Mesodermal cell (in vitro differentiated cells): ENCODE results near the gene BCL7C.
"Not testable (repeated sequence)": the region's sequence is repeated elsewhere in the genome, so short reads cannot be mapped to it uniquely, and the experiment has no call there.

ENCODE experiments used
- H3K27ac ChIP-seq: 2 replicates; pipeline ENCODE4 v1.7.0; 2013; ENCODE audit warnings: mild to moderate bottlenecking, low read depth, low read length, moderate library complexity; ENCODE audit not compliant: severe bottlenecking
- H3K36me3 ChIP-seq: 2 replicates; pipeline ENCODE4 v1.7.1; 2013; ENCODE audit warnings: mild to moderate bottlenecking, low read length, moderate library complexity; ENCODE audit not compliant: control insufficient read depth, insufficient read depth
- H3K4me1 ChIP-seq: one replicate; pipeline ENCODE4 v1.7.1; 2013; ENCODE audit warnings: mild to moderate bottlenecking, low read length; ENCODE audit not compliant: insufficient read depth, control insufficient read depth, poor library complexity, severe bottlenecking
- H3K4me3 ChIP-seq: 2 replicates; pipeline ENCODE4 v1.7.0; 2013; ENCODE audit warnings: low read length, control low read depth, mild to moderate bottlenecking; ENCODE audit not compliant: insufficient read depth, poor library complexity, severe bottlenecking; ENCODE audit errors: extremely low read depth
- H3K9me3 ChIP-seq: 2 replicates; pipeline ENCODE4 v1.7.1; 2013; ENCODE audit warnings: mild to moderate bottlenecking, low read length, moderate library complexity; ENCODE audit not compliant: control insufficient read depth
- WGBS, 2 experiments: methylation state at CpG; one replicate each; pipeline ENCODE4 v1.1.5; 2013; ENCODE audit warnings: missing lambda C conversion rate in 2 of 2; ENCODE audit not compliant: insufficient coverage in 2 of 2; 5-methylcytosine and 5-hydroxymethylcytosine counted together

The BCL7C gene

DNA sequence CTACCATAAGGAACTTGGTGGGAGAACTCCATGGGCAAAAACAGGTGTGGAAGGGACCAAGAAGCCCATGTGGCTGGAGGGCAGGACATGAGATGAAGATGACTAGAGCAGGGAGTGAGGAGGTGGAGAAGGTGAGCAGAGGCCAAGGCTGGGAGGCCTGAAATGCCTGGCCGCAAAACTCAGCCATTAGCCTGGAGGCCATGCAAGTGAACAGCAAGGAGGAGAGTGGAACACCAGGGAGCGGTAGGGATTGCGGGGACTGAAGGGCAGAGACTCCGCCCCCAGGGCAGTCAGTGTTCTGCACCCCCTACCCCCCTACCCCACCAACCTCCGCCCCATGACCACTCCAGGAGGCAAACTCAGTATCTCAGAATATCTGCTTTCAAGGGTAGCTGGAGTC is 17.0 kb downstream of the BCL7C start:
- no peaks in the 10 kb centered on the region for H3K9me3 ChIP-seq
- peaks cover 40% of the 10 kb centered on the region for H3K36me3 ChIP-seq
- 48 to 100% methylated on average over 1 to 2 of the region's 5 CpGs for WGBS, 2 experiments
- peaks cover 6% of the 10 kb centered on the region for H3K4me1 ChIP-seq
- peak overlapping the region; percentile 71 for H3K27ac ChIP-seq
- H3K4me3 ChIP-seq, result peak overlapping the region; percentile 93

- Histone ChIP-seq H3K9me3 (no peaks in the 10 kb centered on the region), H3K36me3 (peaks cover 37% of the 10 kb centered on the region), H3K4me3 (peak overlapping the region; percentile 93), H3K4me1 (peaks cover 6% of the 10 kb centered on the region), H3K27ac (peak overlapping the region; percentile 95)
- 21 to 35% methylated on average over 9 to 11 of the region's 12 CpGs for WGBS, 2 experiments
Measured at GRCh38 chr16:30875871-30876801, 17.7 kb downstream of the BCL7C start.

GRCh38 chr16:30874821-30875717 is 18.8 kb downstream of the BCL7C start:
- H3K36me3 ChIP-seq, result peaks cover 30% of the 10 kb centered on the region
- 0% methylated on average over 60 to 77 of the region's 85 CpGs for WGBS, 2 experiments
- H3K4me1 ChIP-seq, result peaks cover 6% of the 10 kb centered on the region
- H3K9me3 ChIP-seq, result no peaks in the 10 kb centered on the region
- H3K27ac ChIP-seq, result peak overlapping the region; percentile 95
- H3K4me3 ChIP-seq, result peak overlapping the region; percentile 93

DNA sequence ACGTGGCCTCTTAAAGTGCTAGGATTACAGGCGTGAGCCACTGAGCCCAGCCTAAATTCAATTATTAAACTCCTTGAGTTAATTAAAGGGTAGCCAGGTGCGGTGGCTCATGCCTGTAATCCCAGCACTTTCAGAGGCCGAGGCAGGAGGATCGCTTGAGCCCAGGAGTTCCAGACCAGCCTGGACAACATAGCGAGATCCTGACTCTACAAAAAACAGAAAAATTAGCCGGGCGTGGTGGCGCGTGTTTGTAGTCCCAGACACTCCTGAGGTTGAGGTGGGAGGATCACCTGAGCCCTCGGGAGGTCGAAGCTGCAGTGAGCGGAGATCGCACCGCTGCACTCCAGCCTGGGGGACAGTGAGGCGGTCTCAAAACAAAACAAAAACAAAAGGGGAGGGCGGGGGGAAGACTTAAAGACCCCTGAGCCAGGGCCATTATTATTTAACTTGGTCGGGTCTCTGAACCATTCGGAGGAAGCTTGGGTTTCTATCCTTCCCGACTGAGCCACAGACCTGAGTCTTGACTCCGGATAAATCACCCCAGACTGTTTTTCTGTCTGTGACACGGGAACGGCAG is 19.5 kb downstream of the BCL7C start:
- 35 to 38% methylated on average over 20 to 21 of the region's 23 CpGs for WGBS, 2 experiments
- Histone ChIP-seq H3K4me1 (peaks cover 6% of the 10 kb centered on the region), H3K4me3 (peak overlapping the region; percentile 93), H3K36me3 (peaks cover 25% of the 10 kb centered on the region), H3K27ac (peak overlapping the region; percentile 95), H3K9me3 (no peaks in the 10 kb centered on the region)

DNA sequence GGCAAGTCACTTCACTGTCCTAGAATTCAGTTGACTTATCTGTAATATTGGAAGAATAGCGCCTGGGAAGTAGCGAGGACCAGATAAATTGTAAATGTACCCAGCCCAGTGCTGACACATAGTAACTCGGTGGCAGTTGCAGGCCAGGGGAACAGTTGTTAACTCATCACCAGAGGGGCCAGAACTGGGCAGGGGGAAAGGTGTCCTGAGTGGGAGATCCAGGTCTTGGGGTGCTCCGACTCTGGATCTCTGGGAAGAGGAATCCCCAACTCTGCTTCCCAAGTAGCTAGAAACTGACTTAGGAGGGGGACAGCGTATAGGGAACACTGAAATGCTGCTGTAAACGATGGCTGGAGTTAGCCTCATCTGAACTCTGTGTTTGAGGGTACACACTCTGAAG is 23.0 kb downstream of the BCL7C start:
- 90 to 100% methylated on average over 4 to 5 of the region's 6 CpGs for WGBS, 2 experiments
- Histone ChIP-seq H3K36me3 (peaks cover 16% of the 10 kb centered on the region), H3K9me3 (no peaks in the 10 kb centered on the region), H3K4me3 (no peak overlapping the region), H3K4me1 (no peaks in the 10 kb centered on the region), H3K27ac (no peak overlapping the region)

- Histone ChIP-seq H3K9me3 (peaks cover 2% of the 10 kb centered on the region), H3K27ac (no peak overlapping the region), H3K4me3 (no peak overlapping the region), H3K4me1 (no peaks in the 10 kb centered on the region), H3K36me3 (peaks cover 16% of the 10 kb centered on the region)
- WGBS, 2 experiments, result no CpG with 5 or more reads among the region's 5 CpGs
Measured at GRCh38 chr16:30867747-30868146, 26.1 kb downstream of the BCL7C start.

GRCh38 chr16:30866031-30866430 is 27.8 kb downstream of the BCL7C start:
- H3K36me3 ChIP-seq, result peaks cover 5% of the 10 kb centered on the region
- no peak overlapping the region for H3K27ac ChIP-seq
- WGBS, 2 experiments, result 63 to 77% methylated on average over 3 to 5 of the region's 6 CpGs
- no peak overlapping the region for H3K4me3 ChIP-seq
- peaks cover 8% of the 10 kb centered on the region for H3K9me3 ChIP-seq
- no peaks in the 10 kb centered on the region for H3K4me1 ChIP-seq

DNA sequence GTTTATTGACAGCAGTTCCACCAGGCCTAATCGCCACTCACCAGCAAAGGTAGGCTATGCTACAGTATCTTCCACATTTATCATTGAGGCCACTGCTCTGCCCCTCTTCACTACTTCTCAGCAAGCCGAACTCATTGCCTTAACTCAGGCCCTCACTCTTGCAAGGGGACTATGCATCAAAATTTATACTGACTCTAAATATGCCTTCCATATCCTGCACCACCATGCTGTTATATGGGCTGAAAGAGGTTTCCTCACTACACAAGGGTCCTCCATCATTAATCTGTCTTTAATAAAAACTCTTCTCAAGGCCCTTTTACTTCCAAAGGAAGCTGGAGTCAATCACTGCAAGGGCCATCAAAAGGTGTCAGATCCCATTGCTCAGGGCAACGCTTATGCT is 30.7 kb downstream of the BCL7C start:
- H3K9me3 ChIP-seq, H3K4me3 ChIP-seq, H3K4me1 ChIP-seq, H3K27ac ChIP-seq, H3K36me3 ChIP-seq: not testable (repeated sequence)
- WGBS, 2 experiments, result 87 to 88% methylated on average over 3 of the region's 3 CpGs

DNA sequence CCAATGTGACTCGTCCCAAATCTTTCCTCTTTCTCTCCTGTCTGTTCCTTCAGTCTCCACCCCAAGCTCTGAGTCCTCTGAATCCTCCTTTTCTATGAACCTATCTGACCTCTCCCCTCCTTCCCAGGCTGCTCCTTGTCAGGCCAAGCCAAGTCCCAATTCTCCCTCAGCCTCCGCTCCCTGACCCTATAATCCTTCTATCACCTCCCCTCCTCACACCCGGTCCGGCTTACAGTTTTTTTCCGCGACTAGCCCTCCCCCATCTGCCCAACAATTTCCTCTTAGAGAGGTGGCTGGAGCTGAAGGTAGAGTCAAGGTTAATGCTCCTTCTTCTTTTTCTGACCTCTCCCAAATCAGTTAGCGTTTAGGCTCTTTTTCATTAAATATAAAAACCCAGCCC is 33.1 kb downstream of the BCL7C start:
- WGBS, 2 experiments, result 74 to 76% methylated on average over 6 to 7 of the region's 7 CpGs
- not testable (repeated sequence) for H3K9me3 ChIP-seq, H3K27ac ChIP-seq, H3K4me3 ChIP-seq, H3K36me3 ChIP-seq
- H3K4me1 ChIP-seq, result peaks cover 11% of the 10 kb centered on the region

DNA sequence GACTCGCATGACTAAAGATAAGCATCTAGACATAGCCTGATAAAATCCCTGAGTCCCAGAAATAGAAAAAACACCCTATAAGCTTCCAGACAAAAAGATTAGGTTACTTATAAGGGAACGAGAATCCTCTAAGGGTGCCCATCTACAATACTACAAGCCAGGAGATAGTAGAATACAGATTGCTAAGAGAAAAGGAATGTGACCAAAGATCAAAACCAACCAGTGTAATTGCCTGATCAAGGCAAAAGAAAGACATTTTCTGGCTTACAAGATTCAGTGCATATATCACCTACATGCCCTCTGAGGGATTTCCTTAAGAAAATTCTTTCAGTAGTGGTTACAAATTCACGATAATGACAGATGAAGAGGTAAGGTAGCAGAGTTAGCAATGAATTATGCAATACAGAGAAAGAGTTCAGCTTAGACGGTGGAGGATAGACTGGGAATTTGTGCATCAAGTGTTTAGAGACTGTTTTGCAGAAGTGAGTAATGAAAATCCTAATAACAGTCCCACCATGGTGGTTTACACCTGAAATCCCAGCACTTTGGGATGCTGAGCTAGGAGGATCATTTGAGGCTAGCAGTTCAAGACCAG is 35.0 kb downstream of the BCL7C start:
- H3K27ac ChIP-seq, result no peak overlapping the region
- WGBS, 2 experiments, result 100% methylated on average over 1 to 2 of the region's 4 CpGs

More for the DNA sequence above, 35.0 kb downstream of the BCL7C start:
- Histone ChIP-seq H3K36me3 (peaks cover 7% of the 10 kb centered on the region), H3K4me3 (no peak overlapping the region), H3K9me3 (peaks cover 8% of the 10 kb centered on the region), H3K4me1 (peaks cover 11% of the 10 kb centered on the region)
